IPS-NIHi7 (cell line): ENCODE results near the gene XAB2.

ENCODE experiments used
- DNase-seq: peaks from one replicate; pipeline ENCODE4 v3.0.0; 2012; ENCODE audit warnings: mixed read lengths; ENCODE audit errors: extremely low spot score

Gene XAB2

DNA sequence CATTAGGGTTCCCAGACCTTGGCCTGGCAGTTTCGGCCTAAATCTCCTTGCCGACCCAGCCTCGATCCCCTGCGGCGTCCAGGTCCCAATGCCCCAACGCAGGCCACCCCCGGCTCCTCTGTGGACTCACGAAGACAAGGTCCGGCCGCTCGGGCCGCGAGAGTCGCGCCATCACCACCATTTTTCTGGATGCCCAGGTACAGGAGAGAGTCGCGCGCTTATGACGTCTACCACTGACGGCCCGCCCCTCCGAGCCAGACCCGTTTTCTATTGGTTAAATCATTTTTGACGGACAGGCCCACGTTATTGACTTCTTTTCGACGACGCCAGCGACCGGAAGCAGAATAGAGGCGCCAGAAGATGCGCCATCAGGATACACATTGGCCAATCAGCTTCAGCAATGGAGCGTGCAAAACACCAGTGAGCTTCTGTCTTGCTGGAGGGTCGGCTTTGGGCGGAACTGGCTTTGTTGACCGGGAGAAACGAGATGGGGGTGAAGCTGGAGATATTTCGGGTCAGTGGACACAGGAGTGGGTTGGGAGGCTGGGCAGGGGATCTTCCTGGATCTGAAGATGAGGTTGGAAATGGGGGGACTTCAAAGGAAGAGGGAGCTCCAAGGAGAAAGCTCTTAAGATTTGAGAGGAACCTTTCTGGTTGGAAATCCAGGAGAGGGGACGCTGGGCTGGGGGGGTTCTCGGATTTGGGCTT, at the start of gene XAB2, which contains the start of gene PET100:
TSS of gene XAB2 (minus strand) at position 199 of the 708 bp plus-strand sequence. CDS start at position 181, 18 bp downstream.
TSS of gene PET100 (plus strand) at position 447 of the 708 bp plus-strand sequence. CDS start at position 488, 41 bp downstream.
- peak; percentile 99 for DNase-seq

DNA sequence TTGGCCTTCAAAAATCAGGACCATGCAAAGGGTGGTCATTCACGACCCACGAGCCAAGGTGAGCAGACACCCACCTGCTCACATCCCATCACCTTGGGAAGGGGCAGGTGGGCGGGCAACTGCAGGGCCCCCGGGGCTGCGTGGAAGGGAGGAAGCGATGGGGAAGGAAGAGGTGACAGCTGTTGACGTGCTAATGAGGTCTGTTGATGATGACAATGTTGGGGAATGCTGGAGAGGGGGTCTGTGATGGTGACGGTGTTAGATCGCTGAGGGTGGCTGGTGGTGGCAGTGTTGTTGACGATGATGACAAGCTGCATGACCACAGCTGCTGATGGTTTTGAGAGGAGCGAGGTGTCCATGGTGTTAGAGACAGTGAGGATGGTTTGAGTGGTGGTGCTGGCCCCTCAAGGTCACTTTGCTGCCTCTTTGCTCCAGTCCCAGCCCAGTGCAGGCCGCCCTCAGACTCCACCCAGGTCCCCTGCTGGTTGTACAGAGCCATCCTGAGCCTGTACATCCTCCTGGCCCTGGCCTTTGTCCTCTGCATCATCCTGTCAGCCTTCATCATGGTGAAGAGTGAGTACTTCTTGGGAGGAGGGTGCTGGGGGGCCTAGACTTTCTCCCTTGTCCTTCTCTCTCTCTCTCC, 48.4 kb upstream of the XAB2 start:
- no peak for DNase-seq

DNA sequence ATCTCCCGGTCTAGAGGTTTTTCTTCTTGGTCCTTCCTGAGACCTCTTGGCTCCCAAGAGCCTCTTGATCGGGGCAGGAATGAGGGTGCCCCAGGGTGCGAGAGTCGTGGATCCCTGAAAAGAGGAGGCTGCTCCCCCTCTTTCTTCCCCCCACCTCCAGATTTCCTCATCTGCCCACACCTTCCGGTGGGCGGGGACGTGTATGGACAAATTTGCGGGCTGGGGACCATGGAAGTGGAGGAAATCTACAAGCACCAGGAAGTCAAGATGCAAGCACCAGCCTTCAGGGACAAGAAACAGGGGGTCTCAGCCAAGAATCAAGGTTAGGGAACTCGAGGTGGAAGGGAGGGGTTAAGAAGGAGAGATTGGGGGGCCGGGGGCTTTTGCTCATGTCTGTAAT, 47.5 kb upstream of the XAB2 start, which contains the start of gene MCEMP1:
TSS of gene MCEMP1 (plus strand) at position 237 of the 400 bp plus-strand sequence. CDS start at position 268, 31 bp downstream.
- DNase-seq = no peak

- DNase-seq = no peak
Measured at GRCh38 chr19:7676376-7676775, 47.0 kb upstream of the XAB2 start.

GRCh38 chr19:7674010-7675005, 45.0 kb upstream of the XAB2 start:
- DNase-seq = peak; percentile 84

GRCh38 chr19:7672522-7672921, 43.2 kb upstream of the XAB2 start:
- DNase-seq = no peak

- DNase-seq = no peak
Measured at GRCh38 chr19:7670790-7671189, 41.4 kb upstream of the XAB2 start.

GRCh38 chr19:7670150-7670783, 40.9 kb upstream of the XAB2 start:
- DNase-seq = peak; percentile 73

GRCh38 chr19:7669641-7670040, 40.3 kb upstream of the XAB2 start:
- DNase-seq = no peak

DNA sequence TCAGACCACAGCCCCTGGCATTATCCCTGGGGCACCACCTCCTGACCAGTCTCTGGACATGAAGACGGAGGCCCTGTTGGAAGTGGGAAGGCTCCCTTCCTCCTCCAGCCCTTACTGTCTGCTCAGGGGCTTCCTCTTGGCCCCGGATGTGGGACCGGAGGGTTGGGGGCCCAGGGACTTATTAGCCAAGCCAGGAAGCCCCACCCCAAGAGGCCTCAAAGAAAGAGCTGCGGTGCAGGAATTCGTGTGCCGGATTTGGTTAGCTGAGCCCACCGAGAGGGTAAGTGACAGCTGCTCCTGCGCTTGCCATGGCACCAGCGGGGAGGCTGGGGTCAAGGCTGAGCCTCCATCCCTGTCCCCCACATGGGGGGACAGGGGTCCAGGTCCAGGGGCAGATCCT, 39.5 kb upstream of the XAB2 start, which contains the start of gene RETN:
TSS of gene RETN (plus strand) at position 208 of the 400 bp plus-strand sequence. CDS start 278 bp downstream, outside the sequence.
- no peak for DNase-seq

- no peak for DNase-seq
Measured at GRCh38 chr19:7665076-7665475, 35.7 kb upstream of the XAB2 start.

DNA sequence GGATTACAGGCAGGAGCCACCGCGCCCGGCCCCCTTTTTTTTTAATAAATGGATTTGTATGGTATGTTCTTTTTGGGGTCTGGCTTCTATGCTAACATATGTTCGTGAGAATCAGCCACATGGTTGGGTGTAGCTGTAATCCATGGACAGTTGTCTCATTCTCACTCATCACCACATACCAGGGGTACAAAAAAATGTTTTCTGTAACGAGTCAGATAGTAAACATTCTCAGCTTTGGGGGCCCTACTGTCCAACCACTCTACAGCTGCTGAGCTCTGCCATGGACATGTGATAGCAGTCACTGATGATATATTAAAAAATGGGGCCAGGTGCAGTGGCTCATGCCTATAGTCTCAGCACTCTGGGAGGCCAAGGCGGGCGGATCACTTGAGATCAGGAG, 34.4 kb upstream of the XAB2 start:
- no peak for DNase-seq

DNA sequence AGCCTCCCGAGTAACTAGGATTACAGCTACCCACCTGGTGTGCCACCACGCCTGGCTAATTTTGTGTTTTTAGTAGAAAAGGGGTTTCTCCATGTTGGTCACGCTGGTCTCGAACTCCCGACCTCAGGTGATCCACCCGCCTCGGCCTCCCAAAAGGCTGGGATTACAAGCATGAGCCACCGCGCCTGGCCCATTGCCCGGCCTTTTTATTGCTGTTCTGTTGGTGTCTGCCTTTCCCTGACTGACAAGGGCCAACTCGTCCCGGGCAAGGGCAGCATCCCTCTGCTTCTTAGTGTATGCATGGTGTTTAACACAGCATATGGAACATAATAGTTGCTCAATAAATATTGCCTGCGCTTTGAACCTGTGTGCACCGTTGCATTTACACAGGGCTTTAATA, 33.3 kb upstream of the XAB2 start:
- DNase-seq = no peak

GRCh38 chr19:7661744-7662538, 32.6 kb upstream of the XAB2 start:
- DNase-seq = no peak

DNA sequence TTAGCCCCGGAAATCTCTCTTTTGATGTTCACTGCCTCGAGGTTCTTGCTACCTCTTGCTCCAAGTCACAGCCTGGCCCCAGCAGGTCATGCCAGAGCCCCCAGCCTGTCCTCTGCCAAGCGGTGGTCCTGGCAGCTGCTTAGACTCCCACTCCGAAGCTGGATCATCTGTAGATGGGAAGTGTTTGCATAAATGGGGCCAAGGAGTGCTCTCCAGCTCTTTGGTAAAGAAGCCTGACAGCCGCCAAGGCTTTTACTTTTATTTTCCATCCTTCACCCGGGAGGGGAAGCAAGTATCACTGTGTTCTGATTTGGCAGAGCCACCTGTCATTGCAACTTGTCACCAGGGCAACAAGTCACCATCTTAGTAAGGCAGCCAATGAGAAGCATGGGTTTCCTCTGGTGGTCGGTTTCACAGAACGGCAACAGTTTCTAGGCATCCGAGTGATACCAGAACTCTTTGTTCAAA, 28.9 kb upstream of the XAB2 start:
- no peak for DNase-seq

- no peak for DNase-seq
Measured at GRCh38 chr19:7657131-7657751, 27.9 kb upstream of the XAB2 start.

GRCh38 chr19:7655581-7655980, 26.2 kb upstream of the XAB2 start:
- no peak for DNase-seq

GRCh38 chr19:7654401-7654800, 25.1 kb upstream of the XAB2 start:
- no peak for DNase-seq

- DNase-seq = peak; percentile 91
Measured at GRCh38 chr19:7652061-7652641, 22.8 kb upstream of the XAB2 start.

- no peak for DNase-seq
Measured at GRCh38 chr19:7650148-7650547, 20.8 kb upstream of the XAB2 start.
